Measurements from ENCODE around the gene FRS3. TPM values are rescaled to one million over a fixed set of nuclear protein-coding genes. Genes with fewer than 3 reads are reported as not detected.
A peak's percentile ranks its signal among the peaks of the same experiment; 100 is the strongest.

The FRS3 gene
- total and polyA plus RNA-seq, 2 experiments from 2014 or later: 1.3 to 3.3 TPM

DNA sequence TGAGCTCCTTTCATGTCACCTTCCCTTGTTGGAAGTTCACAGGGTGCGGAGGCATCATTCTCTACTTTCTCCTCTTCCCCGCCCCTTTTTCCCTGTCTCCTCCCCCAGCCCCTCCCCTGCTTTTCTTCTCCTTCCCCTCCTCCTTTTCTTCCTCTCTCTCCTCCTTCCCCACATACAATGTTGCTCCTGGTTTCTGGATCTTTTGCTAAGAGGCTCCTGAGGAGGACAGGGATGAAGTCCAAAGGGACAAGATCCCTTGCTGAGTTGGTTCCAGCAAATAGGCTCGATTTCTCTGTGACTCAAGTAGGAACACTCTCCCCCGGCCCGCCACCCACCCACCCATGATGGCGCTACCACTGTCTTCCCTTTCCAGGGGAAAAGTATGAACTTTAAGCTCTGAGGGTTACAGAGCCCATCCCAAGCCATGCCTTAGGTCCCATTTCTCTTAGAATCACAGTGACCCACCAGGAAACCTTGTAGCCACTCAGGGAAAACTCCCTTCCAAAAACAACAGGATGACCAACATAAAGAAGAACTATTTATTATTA, 43.4 kb downstream of the FRS3 start:
- H3K27me3 Mint-ChIP-seq (ENCODE audit: insufficient read depth, low read depth, poor library complexity): peaks cover 18% of the 10 kb centered on the region
- H3K27ac ChIP-seq (ENCODE audit: low read depth): no peak overlapping the region

More for the DNA sequence above, 43.4 kb downstream of the FRS3 start:
- peak; percentile 1; the same call in 2 of the 3 replicates for ATAC-seq
- Mint-ChIP-seq H3K9me3 (no peaks in the 10 kb centered on the region), H3K36me3 (ENCODE audit: low read depth) (no peaks in the 10 kb centered on the region), H3K4me3 (peak overlapping the region; percentile 67), H3K27ac (no peak overlapping the region), H3K4me1 (peaks cover 24% of the 10 kb centered on the region)
- peak overlapping the region; percentile 47; the same call in 1 of the 2 replicates for H2AFZ ChIP-seq
- H4K20me1 ChIP-seq (replicated peaks; ENCODE audit: insufficient read depth): no peaks in the 10 kb centered on the region
- H3K4me3 ChIP-seq: peak overlapping the region; percentile 48
- peak; percentile 54 for DNase-seq (ENCODE audit: low spot score)
- H3K27me3 ChIP-seq (ENCODE audit: insufficient read depth): peaks cover 18% of the 10 kb centered on the region
- H3K36me3 ChIP-seq (ENCODE audit: insufficient read depth): no peaks in the 10 kb centered on the region
- H3K79me2 ChIP-seq (replicated peaks; ENCODE audit: insufficient read depth): no peaks in the 10 kb centered on the region
- H3K4me1 ChIP-seq (ENCODE audit: insufficient read depth): peaks cover 19% of the 10 kb centered on the region
- no peaks in the 10 kb centered on the region for H3K9me2 ChIP-seq (ENCODE audit: insufficient read depth)
- TF ChIP-seq, protein P1, sequence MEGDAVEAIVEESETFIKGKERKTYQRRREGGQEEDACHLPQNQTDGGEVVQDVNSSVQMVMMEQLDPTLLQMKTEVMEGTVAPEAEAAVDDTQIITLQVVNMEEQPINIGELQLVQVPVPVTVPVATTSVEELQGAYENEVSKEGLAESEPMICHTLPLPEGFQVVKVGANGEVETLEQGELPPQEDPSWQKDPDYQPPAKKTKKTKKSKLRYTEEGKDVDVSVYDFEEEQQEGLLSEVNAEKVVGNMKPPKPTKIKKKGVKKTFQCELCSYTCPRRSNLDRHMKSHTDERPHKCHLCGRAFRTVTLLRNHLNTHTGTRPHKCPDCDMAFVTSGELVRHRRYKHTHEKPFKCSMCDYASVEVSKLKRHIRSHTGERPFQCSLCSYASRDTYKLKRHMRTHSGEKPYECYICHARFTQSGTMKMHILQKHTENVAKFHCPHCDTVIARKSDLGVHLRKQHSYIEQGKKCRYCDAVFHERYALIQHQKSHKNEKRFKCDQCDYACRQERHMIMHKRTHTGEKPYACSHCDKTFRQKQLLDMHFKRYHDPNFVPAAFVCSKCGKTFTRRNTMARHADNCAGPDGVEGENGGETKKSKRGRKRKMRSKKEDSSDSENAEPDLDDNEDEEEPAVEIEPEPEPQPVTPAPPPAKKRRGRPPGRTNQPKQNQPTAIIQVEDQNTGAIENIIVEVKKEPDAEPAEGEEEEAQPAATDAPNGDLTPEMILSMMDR (conservative IDR thresholded peaks at IDR 0.05; ENCODE audit: low read depth in 2 of 2): no peak
- TF ChIP-seq ZNF114 (CRISPR knock-in tag; IDR thresholded peaks at IDR 0.05) (no peak), NANOG (IDR thresholded peaks at IDR 0.05; ENCODE audit: borderline replicate concordance) (no peak), POLR2AphosphoS5 (IDR thresholded peaks at IDR 0.05; ENCODE audit: low read depth) (no peak), EZH2 (IDR thresholded peaks at IDR 0.05; ENCODE audit: low read depth, unreplicated experiment) (no peak), CREB1 (CRISPR knock-in tag; IDR thresholded peaks at IDR 0.05; ENCODE audit: low read depth) (no peak), JUNB (IDR thresholded peaks at IDR 0.05; ENCODE audit: unreplicated experiment) (no peak), STAT1 (IDR thresholded peaks at IDR 0.05; ENCODE audit: unreplicated experiment) (no peak), ZNF331 (CRISPR knock-in tag; IDR thresholded peaks at IDR 0.05; ENCODE audit: low read depth) (no peak), EZH2phosphoT487 (IDR thresholded peaks at IDR 0.05; ENCODE audit: unreplicated experiment) (no peak)
- TF ChIP-seq, protein P2, sequence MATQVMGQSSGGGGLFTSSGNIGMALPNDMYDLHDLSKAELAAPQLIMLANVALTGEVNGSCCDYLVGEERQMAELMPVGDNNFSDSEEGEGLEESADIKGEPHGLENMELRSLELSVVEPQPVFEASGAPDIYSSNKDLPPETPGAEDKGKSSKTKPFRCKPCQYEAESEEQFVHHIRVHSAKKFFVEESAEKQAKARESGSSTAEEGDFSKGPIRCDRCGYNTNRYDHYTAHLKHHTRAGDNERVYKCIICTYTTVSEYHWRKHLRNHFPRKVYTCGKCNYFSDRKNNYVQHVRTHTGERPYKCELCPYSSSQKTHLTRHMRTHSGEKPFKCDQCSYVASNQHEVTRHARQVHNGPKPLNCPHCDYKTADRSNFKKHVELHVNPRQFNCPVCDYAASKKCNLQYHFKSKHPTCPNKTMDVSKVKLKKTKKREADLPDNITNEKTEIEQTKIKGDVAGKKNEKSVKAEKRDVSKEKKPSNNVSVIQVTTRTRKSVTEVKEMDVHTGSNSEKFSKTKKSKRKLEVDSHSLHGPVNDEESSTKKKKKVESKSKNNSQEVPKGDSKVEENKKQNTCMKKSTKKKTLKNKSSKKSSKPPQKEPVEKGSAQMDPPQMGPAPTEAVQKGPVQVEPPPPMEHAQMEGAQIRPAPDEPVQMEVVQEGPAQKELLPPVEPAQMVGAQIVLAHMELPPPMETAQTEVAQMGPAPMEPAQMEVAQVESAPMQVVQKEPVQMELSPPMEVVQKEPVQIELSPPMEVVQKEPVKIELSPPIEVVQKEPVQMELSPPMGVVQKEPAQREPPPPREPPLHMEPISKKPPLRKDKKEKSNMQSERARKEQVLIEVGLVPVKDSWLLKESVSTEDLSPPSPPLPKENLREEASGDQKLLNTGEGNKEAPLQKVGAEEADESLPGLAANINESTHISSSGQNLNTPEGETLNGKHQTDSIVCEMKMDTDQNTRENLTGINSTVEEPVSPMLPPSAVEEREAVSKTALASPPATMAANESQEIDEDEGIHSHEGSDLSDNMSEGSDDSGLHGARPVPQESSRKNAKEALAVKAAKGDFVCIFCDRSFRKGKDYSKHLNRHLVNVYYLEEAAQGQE (IDR thresholded peaks at IDR 0.05; ENCODE audit: unreplicated experiment): no peak
- TF ChIP-seq, protein P3, sequence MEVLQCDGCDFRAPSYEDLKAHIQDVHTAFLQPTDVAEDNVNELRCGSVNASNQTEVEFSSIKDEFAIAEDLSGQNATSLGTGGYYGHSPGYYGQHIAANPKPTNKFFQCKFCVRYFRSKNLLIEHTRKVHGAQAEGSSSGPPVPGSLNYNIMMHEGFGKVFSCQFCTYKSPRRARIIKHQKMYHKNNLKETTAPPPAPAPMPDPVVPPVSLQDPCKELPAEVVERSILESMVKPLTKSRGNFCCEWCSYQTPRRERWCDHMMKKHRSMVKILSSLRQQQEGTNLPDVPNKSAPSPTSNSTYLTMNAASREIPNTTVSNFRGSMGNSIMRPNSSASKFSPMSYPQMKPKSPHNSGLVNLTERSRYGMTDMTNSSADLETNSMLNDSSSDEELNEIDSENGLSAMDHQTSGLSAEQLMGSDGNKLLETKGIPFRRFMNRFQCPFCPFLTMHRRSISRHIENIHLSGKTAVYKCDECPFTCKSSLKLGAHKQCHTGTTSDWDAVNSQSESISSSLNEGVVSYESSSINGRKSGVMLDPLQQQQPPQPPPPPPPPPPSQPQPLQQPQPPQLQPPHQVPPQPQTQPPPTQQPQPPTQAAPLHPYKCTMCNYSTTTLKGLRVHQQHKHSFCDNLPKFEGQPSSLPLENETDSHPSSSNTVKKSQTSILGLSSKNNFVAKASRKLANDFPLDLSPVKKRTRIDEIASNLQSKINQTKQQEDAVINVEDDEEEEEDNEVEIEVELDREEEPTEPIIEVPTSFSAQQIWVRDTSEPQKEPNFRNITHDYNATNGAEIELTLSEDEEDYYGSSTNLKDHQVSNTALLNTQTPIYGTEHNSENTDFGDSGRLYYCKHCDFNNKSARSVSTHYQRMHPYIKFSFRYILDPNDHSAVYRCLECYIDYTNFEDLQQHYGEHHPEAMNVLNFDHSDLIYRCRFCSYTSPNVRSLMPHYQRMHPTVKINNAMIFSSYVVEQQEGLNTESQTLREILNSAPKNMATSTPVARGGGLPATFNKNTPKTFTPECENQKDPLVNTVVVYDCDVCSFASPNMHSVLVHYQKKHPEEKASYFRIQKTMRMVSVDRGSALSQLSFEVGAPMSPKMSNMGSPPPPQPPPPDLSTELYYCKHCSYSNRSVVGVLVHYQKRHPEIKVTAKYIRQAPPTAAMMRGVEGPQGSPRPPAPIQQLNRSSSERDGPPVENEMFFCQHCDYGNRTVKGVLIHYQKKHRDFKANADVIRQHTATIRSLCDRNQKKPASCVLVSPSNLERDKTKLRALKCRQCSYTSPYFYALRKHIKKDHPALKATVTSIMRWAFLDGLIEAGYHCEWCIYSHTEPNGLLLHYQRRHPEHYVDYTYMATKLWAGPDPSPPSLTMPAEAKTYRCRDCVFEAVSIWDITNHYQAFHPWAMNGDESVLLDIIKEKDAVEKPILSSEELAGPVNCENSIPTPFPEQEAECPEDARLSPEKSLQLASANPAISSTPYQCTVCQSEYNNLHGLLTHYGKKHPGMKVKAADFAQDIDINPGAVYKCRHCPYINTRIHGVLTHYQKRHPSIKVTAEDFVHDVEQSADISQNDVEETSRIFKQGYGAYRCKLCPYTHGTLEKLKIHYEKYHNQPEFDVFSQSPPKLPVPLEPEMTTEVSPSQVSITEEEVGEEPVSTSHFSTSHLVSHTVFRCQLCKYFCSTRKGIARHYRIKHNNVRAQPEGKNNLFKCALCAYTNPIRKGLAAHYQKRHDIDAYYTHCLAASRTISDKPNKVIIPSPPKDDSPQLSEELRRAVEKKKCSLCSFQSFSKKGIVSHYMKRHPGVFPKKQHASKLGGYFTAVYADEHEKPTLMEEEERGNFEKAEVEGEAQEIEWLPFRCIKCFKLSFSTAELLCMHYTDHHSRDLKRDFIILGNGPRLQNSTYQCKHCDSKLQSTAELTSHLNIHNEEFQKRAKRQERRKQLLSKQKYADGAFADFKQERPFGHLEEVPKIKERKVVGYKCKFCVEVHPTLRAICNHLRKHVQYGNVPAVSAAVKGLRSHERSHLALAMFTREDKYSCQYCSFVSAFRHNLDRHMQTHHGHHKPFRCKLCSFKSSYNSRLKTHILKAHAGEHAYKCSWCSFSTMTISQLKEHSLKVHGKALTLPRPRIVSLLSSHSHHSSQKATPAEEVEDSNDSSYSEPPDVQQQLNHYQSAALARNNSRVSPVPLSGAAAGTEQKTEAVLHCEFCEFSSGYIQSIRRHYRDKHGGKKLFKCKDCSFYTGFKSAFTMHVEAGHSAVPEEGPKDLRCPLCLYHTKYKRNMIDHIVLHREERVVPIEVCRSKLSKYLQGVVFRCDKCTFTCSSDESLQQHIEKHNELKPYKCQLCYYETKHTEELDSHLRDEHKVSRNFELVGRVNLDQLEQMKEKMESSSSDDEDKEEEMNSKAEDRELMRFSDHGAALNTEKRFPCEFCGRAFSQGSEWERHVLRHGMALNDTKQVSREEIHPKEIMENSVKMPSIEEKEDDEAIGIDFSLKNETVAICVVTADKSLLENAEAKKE (CRISPR knock-in tag; IDR thresholded peaks at IDR 0.05): no peak
- TF ChIP-seq, protein P4, sequence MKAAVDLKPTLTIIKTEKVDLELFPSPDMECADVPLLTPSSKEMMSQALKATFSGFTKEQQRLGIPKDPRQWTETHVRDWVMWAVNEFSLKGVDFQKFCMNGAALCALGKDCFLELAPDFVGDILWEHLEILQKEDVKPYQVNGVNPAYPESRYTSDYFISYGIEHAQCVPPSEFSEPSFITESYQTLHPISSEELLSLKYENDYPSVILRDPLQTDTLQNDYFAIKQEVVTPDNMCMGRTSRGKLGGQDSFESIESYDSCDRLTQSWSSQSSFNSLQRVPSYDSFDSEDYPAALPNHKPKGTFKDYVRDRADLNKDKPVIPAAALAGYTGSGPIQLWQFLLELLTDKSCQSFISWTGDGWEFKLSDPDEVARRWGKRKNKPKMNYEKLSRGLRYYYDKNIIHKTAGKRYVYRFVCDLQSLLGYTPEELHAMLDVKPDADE (IDR thresholded peaks at IDR 0.05): no peak
- peak overlapping the region; percentile 74 for H3K4me2 ChIP-seq
- peaks cover 14% of the 10 kb centered on the region for H3F3A ChIP-seq (replicated peaks; ENCODE audit: low read depth)

All from GM23338 (cell line).